Measurements from ENCODE around the gene PGAP3. TPM values are rescaled to one million over a fixed set of nuclear protein-coding genes. Genes with fewer than 3 reads are reported as not detected.
A peak's percentile ranks its signal among the peaks of the same experiment; 100 is the strongest.
"Not testable (repeated sequence)": the region's sequence is repeated elsewhere in the genome, so short reads cannot be mapped to it uniquely, and the experiment has no call there.

PGAP3 gene
- total and polyA plus RNA-seq, 2 experiments from 2014 or later: 29.7 to 34.2 TPM

- no peaks in the 10 kb centered on the region for H3K27me3 ChIP-seq
- H3K4me3 ChIP-seq: peak within 1 kb of the TSS; percentile 46
- peaks cover 4% of the 10 kb centered on the region for H3K36me3 ChIP-seq
- peak within 1 kb of the TSS; percentile 40 for H3K27ac ChIP-seq
- H3K9me3 ChIP-seq (ENCODE audit: low read depth): no peaks in the 10 kb centered on the region
- peak; percentile 87 to 93 for DNase-seq (ENCODE audit: low read depth in 1 of 2, low spot score in 1 of 2)
- no peaks in the 10 kb centered on the region for H3K4me1 ChIP-seq (ENCODE audit: low read depth)
- peak; percentile 82 for TF ChIP-seq CTCF (IDR thresholded peaks at IDR 0.05; ENCODE audit: low read depth, low read length)
Measured at GRCh38 chr17:39730095-39730921, 42.5 kb upstream of the PGAP3 start, which contains the start of gene MIEN1. Gene MIEN1, minus strand, starts transcription at chr17:39730532. Its CDS starts 37 bp downstream, at chr17:39730495.

- peak overlapping the region; percentile 40 for H3K27ac ChIP-seq
- H3K4me1 ChIP-seq (ENCODE audit: low read depth): no peaks in the 10 kb centered on the region
- H3K27me3 ChIP-seq: no peaks in the 10 kb centered on the region
- no peak for TF ChIP-seq CTCF (IDR thresholded peaks at IDR 0.05; ENCODE audit: low read depth, low read length)
- peaks cover 14% of the 10 kb centered on the region for H3K36me3 ChIP-seq
- H3K4me3 ChIP-seq: no peak overlapping the region
- no peak for DNase-seq (ENCODE audit: low read depth in 1 of 2, low spot score in 1 of 2)
- H3K9me3 ChIP-seq (ENCODE audit: low read depth): no peaks in the 10 kb centered on the region
Measured at GRCh38 chr17:39729280-39729851, 41.5 kb upstream of the PGAP3 start.

- peaks cover 24% of the 10 kb centered on the region for H3K36me3 ChIP-seq
- no peak for TF ChIP-seq CTCF (IDR thresholded peaks at IDR 0.05; ENCODE audit: low read depth, low read length)
Measured at GRCh38 chr17:39727556-39727955, 39.7 kb upstream of the PGAP3 start.

GRCh38 chr17:39726617-39727016 is 38.8 kb upstream of the PGAP3 start:
- Histone ChIP-seq H3K27ac (no peak overlapping the region), H3K9me3 (ENCODE audit: low read depth) (no peaks in the 10 kb centered on the region), H3K4me3 (no peak overlapping the region), H3K4me1 (ENCODE audit: low read depth) (no peaks in the 10 kb centered on the region), H3K36me3 (peaks cover 32% of the 10 kb centered on the region), H3K27me3 (no peaks in the 10 kb centered on the region)
- no peak for DNase-seq (ENCODE audit: low read depth in 1 of 2, low spot score in 1 of 2)
- no peak for TF ChIP-seq CTCF (IDR thresholded peaks at IDR 0.05; ENCODE audit: low read depth, low read length)

More at GRCh38 chr17:39727556-39727955, 39.7 kb upstream of the PGAP3 start:
- no peak for DNase-seq (ENCODE audit: low read depth in 1 of 2, low spot score in 1 of 2)
- Histone ChIP-seq H3K27me3 (no peaks in the 10 kb centered on the region), H3K27ac (peak overlapping the region; percentile 40), H3K4me1 (ENCODE audit: low read depth) (no peaks in the 10 kb centered on the region), H3K4me3 (no peak overlapping the region), H3K9me3 (ENCODE audit: low read depth) (no peaks in the 10 kb centered on the region)

DNA sequence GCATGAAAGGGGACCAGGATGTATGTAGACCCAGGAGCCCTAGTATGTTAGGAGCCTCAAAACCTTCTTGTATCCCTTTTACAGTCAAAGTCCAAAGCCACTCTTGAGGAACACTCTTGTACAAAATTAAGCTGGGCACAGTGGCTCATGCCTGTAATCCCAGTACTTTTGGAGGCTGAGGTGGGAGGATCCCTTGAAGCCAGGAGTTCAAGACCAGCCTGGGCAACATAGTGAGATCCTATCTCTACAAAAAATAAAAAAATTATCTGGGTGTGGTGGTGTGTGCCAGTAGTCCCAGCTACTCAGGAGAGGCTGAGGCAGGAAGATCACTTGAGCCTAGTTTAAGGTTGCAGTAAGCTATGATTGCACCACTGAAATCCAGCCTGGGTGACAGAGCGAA is 38.1 kb upstream of the PGAP3 start:
- peaks cover 36% of the 10 kb centered on the region for H3K36me3 ChIP-seq
- not testable (repeated sequence) for H3K4me1 ChIP-seq (ENCODE audit: low read depth); H3K27me3 ChIP-seq; H3K9me3 ChIP-seq (ENCODE audit: low read depth); H3K27ac ChIP-seq; DNase-seq (ENCODE audit: low read depth in 1 of 2, low spot score in 1 of 2); H3K4me3 ChIP-seq

- no peaks in the 10 kb centered on the region for H3K27me3 ChIP-seq
- TF ChIP-seq CTCF (IDR thresholded peaks at IDR 0.05; ENCODE audit: low read depth, low read length): no peak
- H3K4me3 ChIP-seq: no peak overlapping the region
- DNase-seq (ENCODE audit: low read depth in 1 of 2, low spot score in 1 of 2): no peak
- no peaks in the 10 kb centered on the region for H3K9me3 ChIP-seq (ENCODE audit: low read depth)
- H3K36me3 ChIP-seq: peaks cover 38% of the 10 kb centered on the region
- no peak overlapping the region for H3K27ac ChIP-seq
- no peaks in the 10 kb centered on the region for H3K4me1 ChIP-seq (ENCODE audit: low read depth)
Measured at GRCh38 chr17:39724731-39725130, 36.9 kb upstream of the PGAP3 start.
